ENCODE results near the gene NACC2. TPM values are rescaled to one million over a fixed set of nuclear protein-coding genes. Genes with fewer than 3 reads are reported as not detected.
A peak's percentile ranks its signal among the peaks of the same experiment; 100 is the strongest.

The NACC2 gene
- total and polyA plus RNA-seq, 9 of the 15 experiments (the other 6 are each of a cell fraction or from before 2014, with no cell fraction given): 0.70 to 25.1 (median 5.6) TPM

GRCh38 chr9:136111190-136111589 lies 16.1 kb upstream of the NACC2 start (continued):
- TF ChIP-seq ZBTB33 (CRISPR knock-in tag; IDR thresholded peaks at IDR 0.05) (peak; percentile 72; the same call in 1 of the 2 replicates), ETV5 (CRISPR knock-in tag; IDR thresholded peaks at IDR 0.05; ENCODE audit: low read depth) (no peak)

- ChIA-PET CTCF (ENCODE audit: low intra/inter-chr PET ratio) (interaction anchor here (0.5 kb wide), 1 partner anchor 677 kb away, joined by 8 read pairs; no protein-coding TSS in a partner anchor), POLR2A (interaction anchor here (0.7 to 3.0 kb wide), 5 partner anchors 13 to 341 kb away, joined by 3 to 9 read pairs (median 5); no protein-coding TSS in a partner anchor)
- H3K27me3 ChIP-seq (ENCODE audit: control insufficient read depth in 2 of 2, insufficient read depth in 2 of 2, low read length in 2 of 2): no peaks in the 10 kb centered on the region
- peak overlapping the region; percentile 61 for H3K4me2 ChIP-seq (ENCODE audit: insufficient read depth, low read length)
- peaks cover 48 to 81% of the 10 kb centered on the region in 2 experiments for H3K4me1 ChIP-seq (replicated peaks in 1 of 2; ENCODE audit: control insufficient read depth in 2 of 2, insufficient read depth in 2 of 2, low read length in 2 of 2)
- H3K4me3 ChIP-seq: peak overlapping the region; percentile 36
- 15% methylated on average over 32 of the region's 42 CpGs for WGBS (ENCODE audit: insufficient coverage, low coverage, missing lambda C conversion rate)
- H2AFZ ChIP-seq (ENCODE audit: low read depth, low read length): peak overlapping the region; percentile 93
- H3K79me2 ChIP-seq (ENCODE audit: control insufficient read depth, insufficient read depth, low read length): no peaks in the 10 kb centered on the region; the same call in 2 of the 3 replicates
- in situ Hi-C loops (cut with MboI) (loop anchor here (5.0 kb wide), 1 partner anchor 128 kb away; no protein-coding TSS in a partner anchor), intact Hi-C loops (cut with micrococcal nuclease) (no loop called here)
- ATAC-seq: peak; percentile 16
- TSS peak; percentile 81 for BruUV-seq (replicated peaks)
- H3K9me1 ChIP-seq (ENCODE audit: control insufficient read depth, insufficient read depth, low read length): no peaks in the 10 kb centered on the region
- H3K27ac ChIP-seq (ENCODE audit: extremely low read depth, low read depth, low read length): peak overlapping the region; percentile 79
- peak; percentile 52 to 71 (median 59) for DNase-seq (ENCODE audit: extremely low read depth in 1 of 4, low spot score in 3 of 4)
- H3K9me3 ChIP-seq (replicated peaks; ENCODE audit: control insufficient read depth, insufficient read depth, low read depth, low read length): no peaks in the 10 kb centered on the region
- FAIRE-seq: peak; percentile 66
- H3K36me3 ChIP-seq (ENCODE audit: control insufficient read depth, insufficient read depth, low read length): peaks cover 5% of the 10 kb centered on the region; the same call in 1 of the 3 replicates
- H4K20me1 ChIP-seq (replicated peaks; ENCODE audit: control insufficient read depth, insufficient read depth, low read length): no peaks in the 10 kb centered on the region
- peak overlapping the region; percentile 45 to 79 for H3K9ac ChIP-seq (ENCODE audit: insufficient read depth in 1 of 2, low read depth in 2 of 2, low read length in 2 of 2)
- TF ChIP-seq NFE2 (IDR thresholded peaks at IDR 0.05; ENCODE audit: low read depth) (peak; percentile 66), TCFL5 (CRISPR knock-in tag; conservative IDR thresholded peaks at IDR 0.05) (no peak), HDAC6 (IDR thresholded peaks at IDR 0.05; ENCODE audit: low read depth, low read length) (no peak), CBX1 (IDR thresholded peaks at IDR 0.05; ENCODE audit: low read depth) (no peak), SETDB1 (IDR thresholded peaks at IDR 0.05; ENCODE audit: low read length) (no peak), REST (IDR thresholded peaks at IDR 0.05; ENCODE audit: borderline replicate concordance) (peak; percentile 39), REST (CRISPR knock-in tag; IDR thresholded peaks at IDR 0.05; ENCODE audit: low read depth) (no peak)
These were observed 15.3 kb upstream of the NACC2 start for GRCh38 chr9:136110082-136111061.

Data from K562 (cell line).